ENCODE data around the gene PTPRH. TPM values are rescaled to one million over a fixed set of nuclear protein-coding genes. Genes with fewer than 3 reads are reported as not detected.

Gene PTPRH
- total RNA-seq, 1 donor from 2014 or later: not detected

GRCh38 chr19:55223291-55224037, 14.2 kb upstream of the PTPRH start:
- Mint-ChIP-seq H3K36me3 (ENCODE audit: low read depth, unreplicated experiment) (peaks cover 21% of the 10 kb centered on the region), H3K27ac (ENCODE audit: unreplicated experiment) (no peak overlapping the region), H3K9me3 (ENCODE audit: unreplicated experiment) (no peaks in the 10 kb centered on the region), H3K4me3 (ENCODE audit: unreplicated experiment) (no peak overlapping the region), H3K4me1 (ENCODE audit: unreplicated experiment) (peaks cover 3% of the 10 kb centered on the region), H3K27me3 (ENCODE audit: unreplicated experiment) (peaks cover 8% of the 10 kb centered on the region)
- DNase-seq (ENCODE audit: low spot score): no peak
- TF ChIP-seq CTCF (IDR thresholded peaks at IDR 0.05; ENCODE audit: unreplicated experiment): no peak

- H3K27ac Mint-ChIP-seq (ENCODE audit: unreplicated experiment): no peak overlapping the region
- DNase-seq (ENCODE audit: low spot score): no peak
- no peak for TF ChIP-seq CTCF (IDR thresholded peaks at IDR 0.05; ENCODE audit: unreplicated experiment)
- no peak overlapping the region for H3K4me3 Mint-ChIP-seq (ENCODE audit: unreplicated experiment)
- H3K27me3 Mint-ChIP-seq (ENCODE audit: unreplicated experiment): peaks cover 10% of the 10 kb centered on the region
- peaks cover 8% of the 10 kb centered on the region for H3K36me3 Mint-ChIP-seq (ENCODE audit: low read depth, unreplicated experiment)
- H3K9me3 Mint-ChIP-seq (ENCODE audit: unreplicated experiment): no peaks in the 10 kb centered on the region
- peaks cover 11% of the 10 kb centered on the region for H3K4me1 Mint-ChIP-seq (ENCODE audit: unreplicated experiment)
Measured at GRCh38 chr19:55220525-55220924, 11.2 kb upstream of the PTPRH start.

DNA sequence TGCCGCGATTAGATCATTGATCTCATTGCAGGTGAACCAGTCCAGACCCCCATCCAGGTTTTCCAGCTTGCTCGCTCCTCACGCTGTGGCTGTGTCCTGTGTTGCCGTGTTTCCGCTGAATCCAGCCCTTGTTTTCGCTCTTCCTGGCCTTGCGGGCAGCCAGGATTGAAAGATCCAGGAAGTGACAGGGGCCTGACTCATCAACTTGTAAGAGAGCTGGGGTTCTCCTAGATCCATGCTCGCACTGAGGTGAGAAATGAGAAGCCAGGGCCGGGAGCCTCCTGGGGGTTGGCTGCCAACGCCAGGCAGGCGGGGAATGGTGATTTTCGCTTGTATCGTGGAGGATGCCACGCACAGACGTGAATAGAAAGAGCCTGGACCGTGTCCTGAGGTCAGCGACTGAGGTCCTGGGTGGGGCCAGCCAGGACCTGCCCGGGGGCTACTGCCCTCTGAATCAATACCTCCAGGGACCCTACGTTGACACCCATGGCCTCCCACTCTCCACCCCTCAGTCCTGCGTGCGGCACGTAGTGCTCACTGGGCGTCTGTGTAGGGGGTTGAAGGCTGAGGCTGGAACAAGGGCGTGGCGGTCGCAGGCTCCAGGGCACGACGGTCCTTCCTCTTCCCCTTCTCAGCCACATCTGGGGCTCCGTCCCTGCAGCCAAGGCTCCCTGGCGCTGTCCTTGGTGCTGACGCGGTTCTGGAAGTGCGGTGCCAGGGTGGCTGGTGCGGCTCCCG, 7.3 kb upstream of the PTPRH start:
- peak; percentile 87 for DNase-seq (ENCODE audit: low spot score)
- Mint-ChIP-seq H3K9me3 (ENCODE audit: unreplicated experiment) (no peaks in the 10 kb centered on the region), H3K4me1 (ENCODE audit: unreplicated experiment) (peaks cover 10% of the 10 kb centered on the region), H3K36me3 (ENCODE audit: low read depth, unreplicated experiment) (peaks cover 6% of the 10 kb centered on the region), H3K27ac (ENCODE audit: unreplicated experiment) (peak overlapping the region; percentile 79), H3K27me3 (ENCODE audit: unreplicated experiment) (peaks cover 12% of the 10 kb centered on the region), H3K4me3 (ENCODE audit: unreplicated experiment) (peak overlapping the region; percentile 92)
- TF ChIP-seq CTCF (IDR thresholded peaks at IDR 0.05; ENCODE audit: unreplicated experiment): no peak

GRCh38 chr19:55213547-55213946, 4.2 kb upstream of the PTPRH start:
- peaks cover 12% of the 10 kb centered on the region for H3K27me3 Mint-ChIP-seq (ENCODE audit: unreplicated experiment)
- no peak for DNase-seq (ENCODE audit: low spot score)
- no peaks in the 10 kb centered on the region for H3K9me3 Mint-ChIP-seq (ENCODE audit: unreplicated experiment)
- peaks cover 10% of the 10 kb centered on the region for H3K4me1 Mint-ChIP-seq (ENCODE audit: unreplicated experiment)
- no peak overlapping the region for H3K4me3 Mint-ChIP-seq (ENCODE audit: unreplicated experiment)
- no peaks in the 10 kb centered on the region for H3K36me3 Mint-ChIP-seq (ENCODE audit: low read depth, unreplicated experiment)
- TF ChIP-seq CTCF (IDR thresholded peaks at IDR 0.05; ENCODE audit: unreplicated experiment): no peak
- no peak overlapping the region for H3K27ac Mint-ChIP-seq (ENCODE audit: unreplicated experiment)

DNA sequence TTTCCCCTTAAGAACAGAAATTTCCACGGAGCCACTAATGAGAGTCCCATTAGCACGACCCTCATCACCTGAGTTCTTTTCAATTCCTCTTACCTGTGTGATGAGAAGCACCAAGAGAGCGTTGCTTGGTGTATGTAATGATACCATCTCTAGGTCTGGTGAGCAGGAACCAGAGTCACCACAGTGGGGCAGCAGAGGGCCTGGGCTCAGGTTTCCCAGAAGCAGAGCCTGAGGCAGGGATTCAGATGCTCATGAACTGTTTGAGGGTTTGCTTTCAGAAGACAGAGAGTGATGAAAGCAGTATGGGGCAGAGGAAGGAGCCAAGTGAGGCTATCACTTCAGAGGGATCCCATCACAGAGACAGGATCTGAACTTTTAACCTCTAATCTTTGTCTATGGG, 3.1 kb upstream of the PTPRH start:
- no peaks in the 10 kb centered on the region for H3K9me3 Mint-ChIP-seq (ENCODE audit: unreplicated experiment)

More for the DNA sequence above, 3.1 kb upstream of the PTPRH start:
- peak; percentile 12 for TF ChIP-seq CTCF (IDR thresholded peaks at IDR 0.05; ENCODE audit: unreplicated experiment)
- H3K27ac Mint-ChIP-seq (ENCODE audit: unreplicated experiment): no peak overlapping the region
- H3K4me3 Mint-ChIP-seq (ENCODE audit: unreplicated experiment): no peak overlapping the region
- peaks cover 12% of the 10 kb centered on the region for H3K27me3 Mint-ChIP-seq (ENCODE audit: unreplicated experiment)
- no peaks in the 10 kb centered on the region for H3K36me3 Mint-ChIP-seq (ENCODE audit: low read depth, unreplicated experiment)
- no peak for DNase-seq (ENCODE audit: low spot score)
- peaks cover 10% of the 10 kb centered on the region for H3K4me1 Mint-ChIP-seq (ENCODE audit: unreplicated experiment)

All from endothelial cell (in vitro differentiated cells).